ENCODE measurements around the gene IL1R2.

IL1R2 gene

DNA sequence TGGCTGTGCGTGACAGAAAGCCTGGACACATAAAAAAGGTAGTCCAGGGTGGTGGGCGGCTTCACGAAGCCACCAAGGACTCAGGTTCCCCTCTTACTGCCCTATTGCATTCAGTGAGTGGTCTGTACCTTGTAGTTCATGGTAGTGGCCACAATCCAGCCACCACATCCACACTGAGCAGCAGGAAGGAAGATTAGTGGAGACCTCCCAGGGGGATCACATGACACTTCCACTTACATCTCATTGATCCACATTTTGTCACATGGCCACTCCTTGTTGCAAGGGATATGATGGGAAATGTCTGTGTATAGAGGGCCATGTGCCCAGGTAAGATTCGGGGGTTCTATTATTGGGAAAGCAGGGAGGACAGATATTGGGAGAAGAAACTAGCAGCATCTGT lies 13.7 kb downstream of the IL1R2 start:
- no peak overlapping the region for H3K4me3 ChIP-seq
- TF ChIP-seq FOXP2 (optimal IDR thresholded peaks at IDR 0.05; ENCODE audit: control extremely low read depth, extremely low read length, insufficient read depth) (no peak), EZH2 (IDR thresholded peaks at IDR 0.05) (no peak)
- no peak overlapping the region for H3K9ac ChIP-seq (ENCODE audit: insufficient read length)

DNA sequence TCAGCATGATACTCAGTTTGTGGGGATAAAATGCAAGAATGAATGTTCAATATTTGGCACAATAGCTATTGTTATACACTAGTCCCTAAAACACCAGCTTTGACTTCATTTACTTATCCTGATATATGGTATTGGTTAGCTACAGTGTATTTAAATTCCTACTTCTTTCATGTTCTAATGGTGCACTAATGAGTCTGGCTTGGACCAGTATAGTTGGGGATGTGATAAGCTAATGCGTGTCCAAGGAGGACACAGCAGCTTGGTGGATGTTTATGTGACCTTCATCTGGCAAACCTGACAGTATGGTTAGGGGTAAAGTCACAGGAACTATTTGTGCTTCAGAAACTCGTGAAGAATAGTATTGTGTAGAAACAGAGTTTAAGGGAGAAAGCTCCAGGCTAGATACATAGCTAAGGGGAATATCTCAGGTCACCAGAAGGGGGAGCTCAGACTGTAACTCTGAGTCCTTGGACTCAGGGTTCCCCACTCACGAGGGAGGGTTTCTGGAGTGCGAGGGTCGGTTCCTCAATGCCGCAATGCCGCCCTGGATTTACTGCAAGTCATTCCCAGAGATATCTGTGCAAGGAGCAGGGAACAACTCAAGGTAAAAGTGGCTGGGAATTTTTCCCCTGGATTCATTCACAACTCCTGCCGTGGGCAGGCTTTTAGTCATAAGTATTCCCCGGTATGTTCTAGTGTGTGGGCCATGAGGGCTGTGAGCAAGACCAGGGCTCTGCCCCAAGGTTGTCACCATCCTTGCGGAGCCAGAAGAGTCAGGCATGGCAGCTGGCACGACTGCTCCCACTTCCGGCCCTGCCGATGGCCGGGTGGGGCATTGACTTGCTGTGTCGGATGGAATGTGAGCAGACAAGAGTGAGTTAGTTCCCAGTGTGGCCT lies 14.5 kb downstream of the IL1R2 start:
- no peak for TF ChIP-seq EZH2 (IDR thresholded peaks at IDR 0.05)
- no peaks in the 10 kb centered on the region for H3K36me3 ChIP-seq (ENCODE audit: insufficient read depth, low read length)
- H3K4me3 ChIP-seq: no peak overlapping the region
- no peak overlapping the region for H3K9ac ChIP-seq (ENCODE audit: insufficient read length)
- DNase-seq (ENCODE audit: low read depth, low spot score): no peak
- H3K9me3 ChIP-seq (ENCODE audit: low read depth, low read length): no peaks in the 10 kb centered on the region
- no peak overlapping the region for H3K27ac ChIP-seq

More for the DNA sequence above, 13.7 kb downstream of the IL1R2 start:
- H3K36me3 ChIP-seq (ENCODE audit: insufficient read depth, low read length): no peaks in the 10 kb centered on the region
- H3K27ac ChIP-seq: no peak overlapping the region
- no peaks in the 10 kb centered on the region for H3K9me3 ChIP-seq (ENCODE audit: low read depth, low read length)
- no peak for DNase-seq (ENCODE audit: low read depth, low spot score)

GRCh38 chr2:102006886-102007278 lies 15.1 kb downstream of the IL1R2 start:
- Histone ChIP-seq H3K4me3 (no peak overlapping the region), H3K36me3 (ENCODE audit: insufficient read depth, low read length) (no peaks in the 10 kb centered on the region), H3K9ac (ENCODE audit: insufficient read length) (no peak overlapping the region), H3K27ac (no peak overlapping the region), H3K9me3 (ENCODE audit: low read depth, low read length) (no peaks in the 10 kb centered on the region)
- no peak for DNase-seq (ENCODE audit: low read depth, low spot score)
- TF ChIP-seq POLR2AphosphoS5 (IDR thresholded peaks at IDR 0.05; ENCODE audit: borderline replicate concordance, low read depth, low read length): no peak
- TF ChIP-seq EZH2 (IDR thresholded peaks at IDR 0.05): no peak
- TF ChIP-seq FOXP2 (optimal IDR thresholded peaks at IDR 0.05; ENCODE audit: control extremely low read depth, extremely low read length, insufficient read depth): no peak

GRCh38 chr2:102008490-102008889 lies 16.7 kb downstream of the IL1R2 start:
- no peak for DNase-seq (ENCODE audit: low read depth, low spot score)
- no peaks in the 10 kb centered on the region for H3K9me3 ChIP-seq (ENCODE audit: low read depth, low read length)
- no peak overlapping the region for H3K9ac ChIP-seq (ENCODE audit: insufficient read length)
- no peak for TF ChIP-seq FOXP2 (optimal IDR thresholded peaks at IDR 0.05; ENCODE audit: control extremely low read depth, extremely low read length, insufficient read depth)
- TF ChIP-seq POLR2AphosphoS5 (IDR thresholded peaks at IDR 0.05; ENCODE audit: borderline replicate concordance, low read depth, low read length): no peak
- no peak for TF ChIP-seq EZH2 (IDR thresholded peaks at IDR 0.05)
- no peak overlapping the region for H3K4me3 ChIP-seq
- no peaks in the 10 kb centered on the region for H3K36me3 ChIP-seq (ENCODE audit: insufficient read depth, low read length)
- no peak overlapping the region for H3K27ac ChIP-seq

DNA sequence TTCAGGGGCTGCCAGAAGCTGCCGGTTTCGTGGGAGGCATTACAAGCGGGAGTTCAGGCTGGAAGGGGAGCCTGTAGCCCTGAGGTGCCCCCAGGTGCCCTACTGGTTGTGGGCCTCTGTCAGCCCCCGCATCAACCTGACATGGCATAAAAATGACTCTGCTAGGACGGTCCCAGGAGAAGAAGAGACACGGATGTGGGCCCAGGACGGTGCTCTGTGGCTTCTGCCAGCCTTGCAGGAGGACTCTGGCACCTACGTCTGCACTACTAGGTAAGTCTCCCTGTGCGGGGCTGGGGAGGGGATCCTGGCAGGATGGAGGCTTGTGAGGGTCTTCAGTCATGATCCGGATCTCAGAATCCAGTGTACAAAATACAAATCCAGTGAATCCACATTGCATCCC lies 17.8 kb downstream of the IL1R2 start:
- Histone ChIP-seq H3K27ac (no peak overlapping the region), H3K36me3 (ENCODE audit: insufficient read depth, low read length) (no peaks in the 10 kb centered on the region), H3K4me3 (no peak overlapping the region), H3K9me3 (ENCODE audit: low read depth, low read length) (no peaks in the 10 kb centered on the region), H3K9ac (ENCODE audit: insufficient read length) (no peak overlapping the region)
- no peak for DNase-seq (ENCODE audit: low read depth, low spot score)
- TF ChIP-seq EZH2 (IDR thresholded peaks at IDR 0.05) (no peak), POLR2AphosphoS5 (IDR thresholded peaks at IDR 0.05; ENCODE audit: borderline replicate concordance, low read depth, low read length) (no peak), FOXP2 (optimal IDR thresholded peaks at IDR 0.05; ENCODE audit: control extremely low read depth, extremely low read length, insufficient read depth) (no peak)

DNA sequence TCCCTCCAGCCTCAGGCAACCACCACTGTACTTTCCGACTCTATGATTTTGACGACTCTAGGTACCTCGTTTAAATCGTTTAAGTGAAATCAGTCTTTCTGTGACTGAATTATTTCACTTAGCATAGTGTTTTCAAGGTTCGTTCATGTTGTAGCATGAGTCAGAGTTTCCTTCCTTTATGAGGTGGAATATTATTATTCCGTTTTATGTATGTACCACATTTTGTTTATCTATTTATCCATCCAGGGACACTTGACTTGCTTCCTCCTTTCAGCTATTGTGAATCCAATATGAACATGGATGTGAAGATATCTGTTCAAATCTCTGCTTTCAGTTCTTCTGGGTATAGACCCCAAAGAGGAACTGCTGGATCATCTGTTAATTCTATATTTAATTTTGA lies 19.1 kb downstream of the IL1R2 start:
- DNase-seq (ENCODE audit: low read depth, low spot score): no peak
- no peaks in the 10 kb centered on the region for H3K36me3 ChIP-seq (ENCODE audit: insufficient read depth, low read length)
- H3K4me3 ChIP-seq: no peak overlapping the region
- H3K9ac ChIP-seq (ENCODE audit: insufficient read length): no peak overlapping the region
- H3K9me3 ChIP-seq (ENCODE audit: low read depth, low read length): no peaks in the 10 kb centered on the region
- H3K27ac ChIP-seq: no peak overlapping the region
- no peak for TF ChIP-seq POLR2AphosphoS5 (IDR thresholded peaks at IDR 0.05; ENCODE audit: borderline replicate concordance, low read depth, low read length)
- no peak for TF ChIP-seq FOXP2 (optimal IDR thresholded peaks at IDR 0.05; ENCODE audit: control extremely low read depth, extremely low read length, insufficient read depth)
- TF ChIP-seq EZH2 (IDR thresholded peaks at IDR 0.05): no peak

GRCh38 chr2:102012061-102012614 lies 20.4 kb downstream of the IL1R2 start:
- Histone ChIP-seq H3K27ac (no peak overlapping the region), H3K9ac (ENCODE audit: insufficient read length) (no peak overlapping the region), H3K9me3 (ENCODE audit: low read depth, low read length) (no peaks in the 10 kb centered on the region)

DNA sequence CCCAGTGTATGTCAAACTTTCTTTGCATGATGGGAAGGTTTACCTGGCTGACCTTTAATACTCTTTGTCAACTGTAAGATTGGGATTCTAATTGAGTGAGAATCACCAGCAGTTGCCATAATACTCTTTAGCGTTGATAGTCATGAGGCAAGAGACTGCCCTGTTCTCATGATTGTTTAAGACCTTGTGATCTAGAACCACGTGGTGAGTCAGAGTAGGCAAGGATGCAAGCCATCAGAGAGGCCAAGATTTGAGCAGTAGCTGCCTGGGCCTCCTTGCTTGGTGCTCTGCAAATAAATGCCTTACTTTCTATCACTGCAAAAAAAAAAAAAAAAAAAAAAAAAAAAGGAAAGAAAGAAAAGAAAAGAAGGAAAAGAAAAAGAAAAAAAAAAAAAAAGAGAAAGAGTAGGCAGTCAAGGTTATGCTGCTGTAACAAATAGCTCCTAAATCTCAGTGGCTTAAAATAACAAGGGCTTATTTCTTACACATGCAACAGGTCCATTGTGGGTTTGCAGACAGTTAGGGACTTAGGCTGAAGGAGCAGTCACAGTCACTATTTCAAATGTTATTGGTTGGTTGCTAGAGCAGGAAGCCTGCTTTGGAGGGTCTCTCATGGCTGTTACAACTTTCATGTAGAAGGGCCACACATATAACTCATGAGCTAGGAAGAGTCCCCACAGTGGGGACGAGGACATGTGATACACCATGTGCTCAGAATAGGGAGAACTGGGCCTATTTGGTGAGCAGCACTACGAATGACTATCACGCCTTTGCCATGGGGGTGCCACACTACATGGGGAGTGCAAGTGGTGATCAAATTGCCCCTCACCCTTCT lies 21.7 kb downstream of the IL1R2 start:
- no peak for DNase-seq (ENCODE audit: low read depth, low spot score)
- H3K9ac ChIP-seq (ENCODE audit: insufficient read length): no peak overlapping the region
- H3K27ac ChIP-seq: no peak overlapping the region
- no peaks in the 10 kb centered on the region for H3K9me3 ChIP-seq (ENCODE audit: low read depth, low read length)
- no peak for TF ChIP-seq POLR2AphosphoS5 (IDR thresholded peaks at IDR 0.05; ENCODE audit: borderline replicate concordance, low read depth, low read length)
- TF ChIP-seq EZH2 (IDR thresholded peaks at IDR 0.05): no peak
- no peak for TF ChIP-seq FOXP2 (optimal IDR thresholded peaks at IDR 0.05; ENCODE audit: control extremely low read depth, extremely low read length, insufficient read depth)
- H3K36me3 ChIP-seq (ENCODE audit: insufficient read depth, low read length): no peaks in the 10 kb centered on the region
- H3K4me3 ChIP-seq: no peak overlapping the region

More at GRCh38 chr2:102012061-102012614, 20.4 kb downstream of the IL1R2 start:
- DNase-seq (ENCODE audit: low read depth, low spot score): no peak
- H3K4me3 ChIP-seq: no peak overlapping the region
- no peak for TF ChIP-seq FOXP2 (optimal IDR thresholded peaks at IDR 0.05; ENCODE audit: control extremely low read depth, extremely low read length, insufficient read depth)
- no peak for TF ChIP-seq POLR2AphosphoS5 (IDR thresholded peaks at IDR 0.05; ENCODE audit: borderline replicate concordance, low read depth, low read length)
- TF ChIP-seq EZH2 (IDR thresholded peaks at IDR 0.05): no peak
- no peaks in the 10 kb centered on the region for H3K36me3 ChIP-seq (ENCODE audit: insufficient read depth, low read length)
